Endodermal cell (in vitro differentiated cells): Measurements from ENCODE around the gene BBS9. TPM values are rescaled to one million over a fixed set of nuclear protein-coding genes. Genes with fewer than 3 reads are reported as not detected.

Experiments
- DNase-seq: peaks from one replicate; pipeline ENCODE4 v3.0.0-alpha.2; 2017
- H3K27ac ChIP-seq: 2 replicates; pipeline ENCODE4 v1.5.1; 2013; ENCODE audit warnings: mild to moderate bottlenecking, low read depth, low read length, moderate library complexity
- H3K27me3 ChIP-seq: 2 replicates; pipeline ENCODE4 v1.6.1; 2013; ENCODE audit warnings: mild to moderate bottlenecking, low read length, moderate library complexity; ENCODE audit not compliant: insufficient read depth, control insufficient read depth, poor library complexity, severe bottlenecking
- H3K36me3 ChIP-seq: 2 replicates; pipeline ENCODE4 v1.7.0; 2013; ENCODE audit warnings: mild to moderate bottlenecking, low read length, moderate library complexity; ENCODE audit not compliant: control insufficient read depth, insufficient read depth
- H3K4me1 ChIP-seq: one replicate; pipeline ENCODE4 v1.7.0; 2013; ENCODE audit warnings: low read length; ENCODE audit not compliant: control insufficient read depth, insufficient read depth
- H3K4me3 ChIP-seq: 2 replicates; pipeline ENCODE4 v1.5.1; 2013; ENCODE audit warnings: mild to moderate bottlenecking, low read length, moderate library complexity
- H3K9ac ChIP-seq: 2 replicates; pipeline ENCODE4 v1.6.1; 2013; ENCODE audit warnings: mild to moderate bottlenecking, low read length, moderate library complexity; ENCODE audit not compliant: poor library complexity, severe bottlenecking; ENCODE audit errors: extremely low read depth
- H3K9me3 ChIP-seq: 2 replicates; pipeline ENCODE4 v1.6.1; 2013; ENCODE audit warnings: mild to moderate bottlenecking, low read length, moderate library complexity; ENCODE audit not compliant: control insufficient read depth
- H3K27ac Mint-ChIP-seq: 2 replicates; pipeline ENCODE4 v1.8.0; 2020; ENCODE audit warnings: mixed read lengths
- H3K27me3 Mint-ChIP-seq: 2 replicates; pipeline ENCODE4 v1.8.0; 2021; ENCODE audit warnings: mild to moderate bottlenecking, mixed read lengths; ENCODE audit not compliant: insufficient read depth
- H3K36me3 Mint-ChIP-seq: 2 replicates; pipeline ENCODE4 v1.8.0; 2020; ENCODE audit warnings: low read depth, mixed read lengths
- H3K4me1 Mint-ChIP-seq: 2 replicates; pipeline ENCODE4 v1.8.0; 2020; ENCODE audit warnings: mixed read lengths
- H3K4me3 Mint-ChIP-seq: 2 replicates; pipeline ENCODE4 v1.8.0; 2020; ENCODE audit warnings: mild to moderate bottlenecking, moderate library complexity, mixed read lengths
- H3K9me3 Mint-ChIP-seq: 2 replicates; pipeline ENCODE4 v1.8.0; 2020; ENCODE audit warnings: mild to moderate bottlenecking, mixed read lengths
- CTCF ChIP-seq: fragments of 200-600 bp; sonication (generic); conservative IDR thresholded peaks from 2 replicates; pipeline ENCODE4 v1.5.0; 2021; ENCODE audit warnings: antibody characterized with exemption, mild to moderate bottlenecking
- WGBS, 2 experiments: methylation state at CpG; one replicate each; pipeline versions ENCODE4 v1.1.5 to v1.1.7; 2013; ENCODE audit warnings: missing lambda C conversion rate in 2 of 2, mixed read lengths in 1 of 2; ENCODE audit not compliant: insufficient coverage in 1 of 2, insufficient read length in 1 of 2; 5-methylcytosine and 5-hydroxymethylcytosine counted together
- total RNA-seq, 2 donors: library from RNA; stranded (reverse); fragmentation: NEBNext Ultra II Directional in 1 of 2; extraction: Animal tissue kit (Norgen Biotek cat#: 25700) in 1 of 2; gene quantifications; 2 replicates in 1 of 2; 3 replicates in 1 of 2; pipeline ENCODE4 v1.2.1, GENCODE V29; 2021

BBS9 gene
- total RNA-seq, 2 donors from 2014 or later: 20.7 to 21.6 TPM

DNA sequence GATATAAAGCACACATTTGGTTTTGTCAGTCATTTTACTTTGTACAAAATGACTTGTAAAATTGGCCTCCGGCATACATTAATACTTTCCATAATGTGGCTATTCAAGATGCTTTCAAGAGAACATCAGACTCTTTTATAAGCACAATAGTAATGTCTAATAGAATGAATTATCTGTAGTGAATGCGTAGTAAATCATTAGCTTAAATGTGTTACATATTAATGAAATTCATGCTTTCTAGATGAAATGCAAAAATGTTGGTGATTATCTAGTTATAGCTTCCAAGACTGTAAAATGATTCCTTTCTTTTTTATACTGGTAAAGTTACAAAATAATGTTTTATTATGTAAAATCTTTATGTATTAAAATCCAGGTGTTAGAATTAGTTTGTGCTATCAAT lies 144.0 kb downstream of the BBS9 start:
- Histone ChIP-seq H3K27me3 (no peaks in the 10 kb centered on the region), H3K36me3 (no peaks in the 10 kb centered on the region), H3K27ac (no peak overlapping the region), H3K9me3 (peaks cover 9% of the 10 kb centered on the region), H3K4me1 (no peaks in the 10 kb centered on the region), H3K9ac (no peak overlapping the region), H3K4me3 (no peak overlapping the region)
- DNase-seq: no peak
- no peaks in the 10 kb centered on the region for H3K27me3 Mint-ChIP-seq
- no peak overlapping the region for H3K27ac Mint-ChIP-seq
- H3K9me3 Mint-ChIP-seq: peaks cover 26% of the 10 kb centered on the region
- no peaks in the 10 kb centered on the region for H3K4me1 Mint-ChIP-seq
- peaks cover 12% of the 10 kb centered on the region for H3K36me3 Mint-ChIP-seq
- no peak for TF ChIP-seq CTCF
- WGBS, 2 experiments: 100% methylated on average over 2 of the region's 2 CpGs; no CpG with 5 or more reads in 1 of the 2 experiments
- H3K4me3 Mint-ChIP-seq: no peak overlapping the region

DNA sequence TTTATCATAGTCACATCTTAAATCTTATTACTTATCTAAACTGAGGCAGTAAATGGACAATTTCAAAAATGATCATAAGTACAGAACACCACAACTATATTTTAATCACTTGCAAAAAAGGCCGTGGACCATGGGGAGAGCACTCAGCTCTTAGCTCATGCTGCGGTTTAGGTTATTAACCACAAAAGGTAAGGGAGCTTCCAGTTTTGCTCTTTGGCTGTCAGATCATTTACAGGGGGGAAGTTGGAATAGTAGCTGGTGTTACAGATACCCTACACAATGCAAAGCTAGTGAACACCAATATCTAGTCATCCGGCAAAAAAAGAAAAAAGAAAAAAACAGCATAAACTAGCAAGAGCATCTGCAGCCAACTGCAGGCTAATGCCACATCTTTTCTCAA lies 147.0 kb downstream of the BBS9 start:
- H3K4me3 ChIP-seq: no peak overlapping the region
- H3K27me3 ChIP-seq: no peaks in the 10 kb centered on the region
- DNase-seq: no peak
- peaks cover 15% of the 10 kb centered on the region for H3K36me3 Mint-ChIP-seq
- no peak overlapping the region for H3K27ac ChIP-seq
- WGBS, 2 experiments: 90 to 92% methylated on average over 2 to 3 of the region's 3 CpGs
- no peaks in the 10 kb centered on the region for H3K27me3 Mint-ChIP-seq
- peaks cover 18% of the 10 kb centered on the region for H3K9me3 ChIP-seq
- no peaks in the 10 kb centered on the region for H3K4me1 Mint-ChIP-seq
- peaks cover 36% of the 10 kb centered on the region for H3K9me3 Mint-ChIP-seq
- H3K4me1 ChIP-seq: no peaks in the 10 kb centered on the region
- no peak overlapping the region for H3K27ac Mint-ChIP-seq
- H3K9ac ChIP-seq: no peak overlapping the region
- no peaks in the 10 kb centered on the region for H3K36me3 ChIP-seq
- H3K4me3 Mint-ChIP-seq: no peak overlapping the region
- TF ChIP-seq CTCF: no peak

DNA sequence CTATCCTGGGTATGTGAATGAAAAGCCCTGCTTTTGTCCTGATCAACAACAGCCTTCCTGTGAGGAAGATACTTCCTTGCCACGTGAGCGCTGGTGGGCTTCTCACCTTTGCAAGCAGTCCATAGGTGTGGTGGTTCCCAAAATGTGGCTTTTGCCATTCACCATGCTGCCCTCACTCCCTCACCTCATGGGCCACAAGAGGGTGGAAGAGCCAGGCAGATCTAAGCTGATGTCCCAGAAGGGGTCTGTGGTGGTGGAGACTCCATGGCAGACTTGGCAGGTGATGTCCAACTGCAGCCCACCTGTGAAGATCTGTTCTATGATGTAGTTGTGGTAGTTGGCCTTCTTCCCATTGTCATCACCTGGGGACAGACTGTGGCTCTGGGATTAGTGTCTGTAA lies 147.4 kb downstream of the BBS9 start:
- H3K9ac ChIP-seq: no peak overlapping the region
- H3K36me3 Mint-ChIP-seq: peaks cover 12% of the 10 kb centered on the region
- no peaks in the 10 kb centered on the region for H3K27me3 ChIP-seq
- H3K9me3 Mint-ChIP-seq: peaks cover 31% of the 10 kb centered on the region
- 94% methylated on average over 2 of the region's 2 CpGs; no CpG with 5 or more reads in 1 of the 2 experiments for WGBS, 2 experiments
- no peak overlapping the region for H3K27ac ChIP-seq
- no peak overlapping the region for H3K4me3 ChIP-seq
- H3K27me3 Mint-ChIP-seq: no peaks in the 10 kb centered on the region
- DNase-seq: no peak
- H3K4me1 ChIP-seq: no peaks in the 10 kb centered on the region
- no peak overlapping the region for H3K4me3 Mint-ChIP-seq
- TF ChIP-seq CTCF: no peak
- H3K27ac Mint-ChIP-seq: no peak overlapping the region
- peaks cover 14% of the 10 kb centered on the region for H3K9me3 ChIP-seq
- H3K4me1 Mint-ChIP-seq: no peaks in the 10 kb centered on the region
- no peaks in the 10 kb centered on the region for H3K36me3 ChIP-seq
